GM21825 (cell line): ENCODE results near the gene METTL25B.

Source experiments
- ATAC-seq: cut with Tn5 transposase; IDR thresholded peaks from one replicate; pipeline ENCODE4 v1.9.1; 2021; ENCODE audit warnings: mild to moderate bottlenecking, moderate library complexity; ENCODE audit not compliant: unreplicated experiment

Gene METTL25B

GRCh38 chr1:156700736-156701531 lies 27.3 kb upstream of the METTL25B start:
- no peak for ATAC-seq

DNA sequence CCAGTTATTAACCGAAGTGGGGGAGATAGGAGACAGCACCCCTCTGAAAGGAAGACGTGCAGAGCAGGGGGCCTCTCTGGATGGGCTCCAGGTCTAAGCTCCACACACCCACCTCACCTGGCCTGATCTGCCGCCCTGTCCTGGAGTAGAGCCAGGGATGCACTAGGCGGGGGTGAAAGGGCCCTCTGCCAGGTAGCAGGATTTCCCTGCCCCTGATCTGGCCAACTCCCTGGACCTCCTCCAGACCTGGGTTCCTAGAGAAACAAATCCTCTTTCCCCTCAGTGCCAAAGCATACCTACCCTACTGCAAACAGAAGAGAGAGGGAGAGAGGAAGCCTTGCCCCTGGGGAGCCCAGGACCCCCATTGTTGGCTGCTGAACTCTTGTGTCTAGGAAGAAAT lies 24.9 kb upstream of the METTL25B start:
- ATAC-seq = no peak

GRCh38 chr1:156703741-156704140 lies 24.5 kb upstream of the METTL25B start:
- no peak for ATAC-seq

DNA sequence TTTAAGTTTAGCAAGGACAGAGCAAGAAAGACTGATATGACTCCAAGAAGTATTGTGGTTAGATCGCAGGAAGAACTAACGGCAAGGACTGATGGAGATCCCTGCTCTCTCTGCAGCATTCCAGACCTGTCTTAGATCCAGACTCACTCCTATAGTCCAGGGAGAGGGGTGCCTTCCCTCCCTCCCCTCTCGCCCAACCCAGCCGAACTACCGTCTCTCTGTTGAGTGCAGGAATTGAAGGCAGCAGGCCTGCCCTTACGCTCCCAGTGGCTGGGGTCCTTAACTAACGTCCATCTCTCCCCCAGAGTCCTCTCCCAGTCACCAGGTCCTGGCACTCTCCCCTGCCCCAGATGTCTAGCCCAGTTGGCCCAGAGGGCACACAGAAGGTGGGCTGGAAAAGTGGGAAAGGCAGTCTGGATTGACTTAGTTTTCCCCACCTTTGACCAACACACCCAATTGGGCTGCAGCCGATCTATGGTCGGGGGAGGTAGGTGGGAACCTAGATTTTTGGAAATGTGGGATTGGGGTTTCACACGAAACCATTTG lies 24.0 kb upstream of the METTL25B start:
- ATAC-seq = no peak

- no peak for ATAC-seq
Measured at GRCh38 chr1:156704930-156705320, 23.3 kb upstream of the METTL25B start.

DNA sequence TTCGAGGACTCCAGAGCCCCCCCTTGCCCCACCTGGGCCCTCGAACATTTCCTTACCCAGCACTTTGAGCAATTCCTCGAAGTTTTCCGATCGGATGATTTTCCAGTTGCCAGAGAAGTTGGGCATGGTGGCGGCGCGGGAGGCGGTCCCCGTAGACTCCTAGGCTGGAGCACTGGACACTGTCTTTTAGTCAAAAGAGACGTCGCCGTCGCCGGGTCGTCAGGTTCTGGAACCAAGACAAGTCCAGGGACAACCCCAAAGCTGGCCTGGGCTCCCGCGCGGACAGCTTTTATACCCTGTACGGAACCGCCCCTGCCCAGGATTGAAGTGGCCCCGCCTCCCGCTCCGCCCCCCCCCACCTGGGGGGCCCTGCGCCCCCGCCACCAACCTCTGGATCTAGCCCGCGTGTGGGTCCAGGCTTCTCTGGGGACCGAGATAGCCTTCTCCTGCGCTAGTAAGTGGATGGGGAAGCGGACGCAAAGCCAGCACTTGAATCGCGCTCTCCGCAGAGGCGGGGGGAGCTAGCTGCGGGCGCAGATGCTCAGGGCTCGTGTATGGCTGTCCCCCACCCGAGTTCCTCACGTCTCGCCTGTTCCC lies 22.9 kb upstream of the METTL25B start, which contains the start of gene CRABP2:
TSS of gene CRABP2 (minus strand) at position 263 of the 597 bp plus-strand sequence. CDS start at position 126, 137 bp downstream.
- ATAC-seq = no peak

GRCh38 chr1:156705918-156706656 lies 22.2 kb upstream of the METTL25B start:
- no peak for ATAC-seq

DNA sequence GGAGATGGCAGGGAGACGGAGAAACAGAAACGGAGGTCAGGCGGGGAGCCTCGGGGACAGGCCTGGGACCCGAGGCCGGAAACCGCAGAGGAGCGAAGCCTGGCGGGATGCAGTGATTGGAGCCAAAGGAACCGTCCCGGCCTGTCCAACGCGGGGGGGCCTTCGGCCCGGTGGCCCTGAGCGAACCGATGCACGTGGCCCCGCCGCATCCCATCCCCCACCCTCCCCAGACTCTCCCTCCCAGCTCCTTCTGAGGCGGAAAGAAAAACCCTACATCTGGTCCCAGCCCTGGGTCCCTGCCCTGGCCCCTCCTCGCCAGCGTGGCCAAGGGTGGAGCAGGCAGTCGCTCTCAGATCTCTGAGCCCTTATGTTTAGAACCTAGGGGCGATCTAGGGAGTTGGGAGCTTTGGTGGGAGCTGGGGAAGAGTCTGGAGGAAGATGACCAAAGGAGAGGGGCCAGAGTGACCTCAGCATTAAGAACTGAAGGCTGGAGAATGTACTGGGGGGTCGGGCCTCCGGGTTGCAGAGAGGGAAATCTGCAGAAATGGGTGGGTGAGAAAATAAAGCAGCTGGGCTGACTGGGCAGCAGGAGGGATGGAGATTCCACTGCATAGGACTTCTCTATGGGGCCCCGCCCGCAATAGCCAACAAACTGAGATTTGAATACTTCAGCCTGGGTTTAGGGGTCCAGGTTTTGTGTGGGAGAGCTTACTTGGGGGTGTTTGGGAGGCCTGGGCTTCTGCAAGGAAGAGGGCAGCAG lies 21.4 kb upstream of the METTL25B start:
- no peak for ATAC-seq

- ATAC-seq = no peak
Measured at GRCh38 chr1:156707417-156708217, 20.7 kb upstream of the METTL25B start.

DNA sequence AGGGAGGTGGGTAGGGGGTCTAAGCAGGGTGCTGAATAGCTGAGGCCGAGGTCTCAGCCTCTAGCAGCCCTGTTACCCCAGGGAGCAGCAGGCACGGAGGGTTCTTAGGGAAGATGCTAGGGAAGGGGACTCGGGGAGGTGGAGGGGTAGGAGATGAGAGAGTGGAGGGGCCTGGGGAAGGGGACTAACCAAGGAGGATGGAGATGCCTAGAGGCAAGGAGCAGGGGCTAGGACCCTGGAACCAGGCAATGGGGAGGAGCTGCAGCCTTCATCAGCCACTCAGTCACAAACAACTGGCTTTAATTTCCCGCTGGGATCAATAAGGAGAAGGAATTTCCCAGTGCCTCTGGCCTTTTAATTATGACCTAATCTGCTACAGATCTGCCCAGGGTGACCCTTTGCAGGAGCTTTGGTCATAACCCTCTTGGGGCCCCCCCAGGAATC lies 20.0 kb upstream of the METTL25B start:
- no peak for ATAC-seq

DNA sequence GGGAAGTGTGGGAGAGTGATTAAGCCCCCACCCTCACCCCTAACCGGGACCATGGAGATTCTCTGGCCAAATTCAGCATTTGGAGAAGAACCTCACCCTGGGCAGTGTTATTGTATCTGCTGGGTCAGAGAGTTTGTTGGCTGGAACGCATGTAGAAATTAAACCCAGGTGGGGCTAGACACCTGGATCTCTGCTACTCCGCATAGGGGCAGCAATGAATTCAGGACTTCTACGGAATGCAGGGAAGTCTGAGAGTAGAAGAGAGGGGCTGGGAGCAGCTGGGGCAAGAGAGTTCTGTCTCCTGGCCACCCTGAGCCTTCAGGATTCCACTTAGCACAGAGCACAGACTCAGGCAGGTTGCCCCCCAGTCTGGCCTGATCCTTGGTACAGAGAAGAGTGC lies 19.2 kb upstream of the METTL25B start:
- ATAC-seq = no peak

GRCh38 chr1:156709757-156710489 lies 18.3 kb upstream of the METTL25B start:
- ATAC-seq = no peak

- ATAC-seq = no peak
Measured at GRCh38 chr1:156711011-156711817, 17.1 kb upstream of the METTL25B start.

GRCh38 chr1:156712626-156713025 lies 15.6 kb upstream of the METTL25B start:
- ATAC-seq = no peak

- ATAC-seq = no peak
Measured at GRCh38 chr1:156714830-156715229, 13.4 kb upstream of the METTL25B start.

- no peak for ATAC-seq
Measured at GRCh38 chr1:156717351-156717750, 10.9 kb upstream of the METTL25B start.

GRCh38 chr1:156721131-156721530 lies 7.1 kb upstream of the METTL25B start:
- no peak for ATAC-seq

GRCh38 chr1:156721535-156721934 lies 6.7 kb upstream of the METTL25B start:
- no peak for ATAC-seq
